IPS DF 4.7 (cell line): ENCODE measurements around the gene CDY2B.
"Not testable (repeated sequence)": the region's sequence is repeated elsewhere in the genome, so short reads cannot be mapped to it uniquely, and the experiment has no call there.

Source experiments
- DNase-seq: peaks from one replicate; pipeline ENCODE4 v3.0.0-alpha.2; 2013; ENCODE audit warnings: low spot score; ENCODE audit errors: extremely low read depth

Gene CDY2B

DNA sequence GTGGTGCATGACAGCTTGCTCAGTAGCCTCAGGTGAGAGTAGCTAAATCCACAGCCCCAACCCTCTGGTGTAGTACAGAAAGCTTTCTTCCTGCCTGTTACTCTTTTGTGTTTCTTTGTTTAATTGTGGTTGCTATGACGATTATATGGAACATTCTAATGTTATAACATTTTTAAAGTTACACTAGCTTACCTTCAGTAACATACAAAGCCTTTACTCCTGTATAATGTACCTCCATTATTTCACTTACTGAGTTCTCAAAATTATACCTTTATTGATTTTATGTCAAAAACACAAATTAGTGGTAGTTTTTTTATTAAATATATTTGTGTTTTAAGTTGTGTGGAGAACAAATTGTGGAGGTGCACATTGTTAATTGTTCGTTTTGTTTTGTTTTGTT is at the start of gene CDY2B:
TSS of gene CDY2B (minus strand) at position 101 of the 400 bp plus-strand sequence. CDS start 328 bp downstream, outside the sequence.
- not testable (repeated sequence) for DNase-seq

GRCh38 chrY:17908009-17908408 is 28.0 kb upstream of the CDY2B start:
- DNase-seq: not testable (repeated sequence)

GRCh38 chrY:17907351-17907750 is 27.3 kb upstream of the CDY2B start:
- DNase-seq: not testable (repeated sequence)

GRCh38 chrY:17881697-17882096 is 1.7 kb upstream of the CDY2B start:
- not testable (repeated sequence) for DNase-seq

- DNase-seq: not testable (repeated sequence)
Observed at GRCh38 chrY:17876767-17877166, 3.3 kb downstream of the CDY2B start.

DNA sequence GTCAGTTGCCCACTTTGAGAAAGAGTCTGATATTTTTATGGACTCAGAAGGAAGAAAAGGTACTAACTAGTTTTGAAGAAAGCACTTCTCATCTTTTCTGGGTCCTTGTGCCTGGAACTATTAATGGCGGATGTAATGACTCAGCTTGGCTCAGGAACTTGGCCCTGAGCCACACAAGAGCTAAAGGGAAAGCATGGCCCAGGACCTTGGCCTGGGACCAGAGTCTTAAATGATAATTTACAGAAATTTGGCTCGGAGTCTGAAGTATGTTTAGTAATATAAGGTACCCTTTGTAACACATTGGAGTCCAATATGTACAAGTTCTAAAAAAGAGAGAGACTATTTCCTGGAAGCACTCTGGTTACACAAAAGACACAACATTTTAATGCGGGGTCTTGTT is 4.6 kb downstream of the CDY2B start:
- DNase-seq: not testable (repeated sequence)

DNA sequence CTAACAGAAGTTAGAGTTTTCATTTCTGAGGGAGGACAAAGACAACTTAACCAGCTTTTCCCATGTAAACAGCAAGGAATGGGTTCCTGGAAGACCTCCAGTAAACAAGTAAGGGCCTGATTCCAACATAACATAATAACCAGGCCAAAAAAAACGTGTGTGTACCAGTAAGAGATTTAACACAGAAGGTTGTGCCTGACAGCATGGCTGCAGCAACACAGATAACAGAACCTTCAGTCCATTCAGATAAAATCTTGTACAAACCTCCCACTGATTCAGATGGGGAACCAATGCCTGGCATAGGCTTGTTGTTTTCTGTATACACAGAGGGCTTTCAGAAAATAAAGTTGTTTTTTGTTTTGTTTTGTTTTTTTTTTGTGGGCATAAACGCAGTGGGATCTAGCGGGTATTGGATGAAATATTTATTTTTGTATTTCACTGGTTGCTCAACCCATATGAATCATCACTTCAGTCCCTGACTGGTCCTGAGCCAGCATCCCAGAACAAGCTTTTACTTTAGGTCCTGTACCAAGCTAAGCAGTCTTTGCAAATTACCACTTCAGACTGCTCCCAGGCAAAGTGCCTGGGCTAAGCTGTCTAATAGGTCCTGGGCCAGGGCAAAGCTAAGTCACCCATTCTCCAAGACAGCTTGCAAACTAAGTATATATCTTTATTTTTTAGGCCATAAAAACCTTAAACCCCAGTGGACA is 8.7 kb downstream of the CDY2B start:
- DNase-seq: not testable (repeated sequence)

GRCh38 chrY:17870737-17871136 is 9.3 kb downstream of the CDY2B start:
- DNase-seq: not testable (repeated sequence)

DNA sequence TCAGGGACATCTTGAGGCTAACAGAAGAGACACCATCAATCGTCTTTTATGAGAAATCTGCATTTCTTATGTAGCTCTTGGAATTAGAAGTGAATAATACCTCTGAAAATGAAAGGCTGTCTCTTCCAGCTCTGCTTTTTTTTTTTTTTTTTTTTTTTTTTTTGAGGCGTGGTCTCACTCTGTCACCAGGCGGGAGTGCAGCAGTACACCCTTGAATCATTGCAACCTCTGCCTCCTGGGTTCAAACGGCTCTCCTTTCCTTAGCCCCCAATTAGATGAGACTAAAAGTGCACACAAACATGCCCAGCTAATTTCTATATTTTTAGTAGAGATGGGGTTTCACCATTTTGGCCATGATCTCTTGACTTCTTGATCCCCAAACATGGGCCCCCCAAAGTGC is 12.2 kb downstream of the CDY2B start:
- DNase-seq: not testable (repeated sequence)

DNA sequence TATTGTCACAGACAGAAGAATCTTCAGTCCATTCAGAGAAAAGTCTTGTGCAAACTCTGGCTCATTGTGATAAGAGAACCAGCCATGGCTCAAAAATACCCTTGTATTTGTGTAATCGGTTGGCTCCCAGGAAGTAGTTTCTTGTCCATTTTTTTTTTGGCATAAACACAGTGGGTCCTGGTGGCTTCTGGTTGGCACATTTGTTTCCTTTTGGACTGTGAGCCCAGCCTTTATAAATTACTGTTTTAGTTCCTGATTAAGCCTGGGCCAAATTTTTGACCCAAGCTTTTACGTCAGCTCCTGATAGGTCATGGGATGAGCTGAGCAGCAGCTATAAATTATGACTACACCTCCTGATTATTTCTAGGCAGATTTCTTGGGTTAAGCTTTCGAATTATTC is 19.4 kb downstream of the CDY2B start:
- not testable (repeated sequence) for DNase-seq

- not testable (repeated sequence) for DNase-seq
Observed at GRCh38 chrY:17856963-17857848, 22.8 kb downstream of the CDY2B start.

- not testable (repeated sequence) for DNase-seq
Observed at GRCh38 chrY:17856508-17856907, 23.5 kb downstream of the CDY2B start.

DNA sequence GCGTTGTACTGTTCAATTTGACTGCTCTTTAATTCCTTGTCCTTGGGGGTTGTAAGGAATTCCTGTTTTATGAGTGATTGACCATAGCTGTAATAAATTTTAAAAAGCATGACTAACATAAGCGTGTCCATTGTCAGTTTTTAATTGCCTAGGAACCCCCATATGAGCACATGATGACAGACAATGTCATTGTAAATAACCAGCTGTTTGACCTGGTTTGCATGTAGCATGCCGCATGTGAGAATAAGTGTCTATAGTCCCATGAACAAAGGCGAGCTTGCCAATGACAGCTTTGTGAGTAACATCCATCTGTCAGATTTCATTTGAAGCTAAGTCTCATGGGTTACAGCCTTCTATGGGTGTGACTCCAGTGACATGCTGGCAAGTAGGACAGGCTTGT is 30.9 kb downstream of the CDY2B start:
- not testable (repeated sequence) for DNase-seq

GRCh38 chrY:17832149-17832548 is 47.9 kb downstream of the CDY2B start:
- not testable (repeated sequence) for DNase-seq
